Endodermal cell (in vitro differentiated cells): Measurements from ENCODE around the gene GPATCH1. TPM values are rescaled to one million over a fixed set of nuclear protein-coding genes. Genes with fewer than 3 reads are reported as not detected.

Experiments
- DNase-seq: peaks from one replicate; pipeline ENCODE4 v3.0.0-alpha.2; 2017
- H3K27ac ChIP-seq: 2 replicates; pipeline ENCODE4 v1.5.1; 2013; ENCODE audit warnings: mild to moderate bottlenecking, low read depth, low read length, moderate library complexity
- H3K27me3 ChIP-seq: 2 replicates; pipeline ENCODE4 v1.6.1; 2013; ENCODE audit warnings: mild to moderate bottlenecking, low read length, moderate library complexity; ENCODE audit not compliant: insufficient read depth, control insufficient read depth, poor library complexity, severe bottlenecking
- H3K36me3 ChIP-seq: 2 replicates; pipeline ENCODE4 v1.7.0; 2013; ENCODE audit warnings: mild to moderate bottlenecking, low read length, moderate library complexity; ENCODE audit not compliant: control insufficient read depth, insufficient read depth
- H3K4me1 ChIP-seq: one replicate; pipeline ENCODE4 v1.7.0; 2013; ENCODE audit warnings: low read length; ENCODE audit not compliant: control insufficient read depth, insufficient read depth
- H3K4me3 ChIP-seq: 2 replicates; pipeline ENCODE4 v1.5.1; 2013; ENCODE audit warnings: mild to moderate bottlenecking, low read length, moderate library complexity
- H3K9ac ChIP-seq: 2 replicates; pipeline ENCODE4 v1.6.1; 2013; ENCODE audit warnings: mild to moderate bottlenecking, low read length, moderate library complexity; ENCODE audit not compliant: poor library complexity, severe bottlenecking; ENCODE audit errors: extremely low read depth
- H3K9me3 ChIP-seq: 2 replicates; pipeline ENCODE4 v1.6.1; 2013; ENCODE audit warnings: mild to moderate bottlenecking, low read length, moderate library complexity; ENCODE audit not compliant: control insufficient read depth
- H3K27ac Mint-ChIP-seq: 2 replicates; pipeline ENCODE4 v1.8.0; 2020; ENCODE audit warnings: mixed read lengths
- H3K27me3 Mint-ChIP-seq: 2 replicates; pipeline ENCODE4 v1.8.0; 2021; ENCODE audit warnings: mild to moderate bottlenecking, mixed read lengths; ENCODE audit not compliant: insufficient read depth
- H3K36me3 Mint-ChIP-seq: 2 replicates; pipeline ENCODE4 v1.8.0; 2020; ENCODE audit warnings: low read depth, mixed read lengths
- H3K4me1 Mint-ChIP-seq: 2 replicates; pipeline ENCODE4 v1.8.0; 2020; ENCODE audit warnings: mixed read lengths
- H3K4me3 Mint-ChIP-seq: 2 replicates; pipeline ENCODE4 v1.8.0; 2020; ENCODE audit warnings: mild to moderate bottlenecking, moderate library complexity, mixed read lengths
- H3K9me3 Mint-ChIP-seq: 2 replicates; pipeline ENCODE4 v1.8.0; 2020; ENCODE audit warnings: mild to moderate bottlenecking, mixed read lengths
- WGBS, 2 experiments: methylation state at CpG; one replicate each; pipeline versions ENCODE4 v1.1.5 to v1.1.7; 2013; ENCODE audit warnings: missing lambda C conversion rate in 2 of 2, mixed read lengths in 1 of 2; ENCODE audit not compliant: insufficient coverage in 1 of 2, insufficient read length in 1 of 2; 5-methylcytosine and 5-hydroxymethylcytosine counted together
- total RNA-seq, 2 donors: library from RNA; stranded (reverse); fragmentation: NEBNext Ultra II Directional in 1 of 2; extraction: Animal tissue kit (Norgen Biotek cat#: 25700) in 1 of 2; gene quantifications; 2 replicates in 1 of 2; 3 replicates in 1 of 2; pipeline ENCODE4 v1.2.1, GENCODE V29; 2021
- TF ChIP-seq, protein P1 (sequence below): fragments of 200-600 bp; sonication (generic); conservative IDR thresholded peaks from 2 replicates; pipeline ENCODE4 v1.5.0; 2021; ENCODE audit warnings: antibody characterized with exemption, mild to moderate bottlenecking

The GPATCH1 gene
- total RNA-seq, 2 donors from 2014 or later: 10.1 to 11.2 TPM

DNA sequence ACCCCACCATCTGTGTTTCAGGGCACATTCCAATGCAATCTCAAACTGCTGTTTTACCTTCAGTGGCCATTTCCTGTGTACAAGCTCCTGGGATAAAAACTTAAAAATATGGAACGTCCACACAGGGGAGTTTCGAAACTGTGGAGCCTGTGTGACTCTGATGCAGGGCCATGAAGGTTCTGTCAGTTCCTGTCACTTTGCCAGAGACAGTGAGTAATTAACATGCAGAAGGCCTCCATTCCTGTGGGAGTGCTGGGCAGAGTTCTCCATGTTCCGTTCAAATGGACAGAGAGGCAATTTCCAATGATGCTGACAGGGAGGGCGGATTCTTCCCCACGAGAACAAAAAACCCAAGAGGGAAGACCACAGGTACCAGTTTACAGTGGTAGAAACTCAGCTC, 75.4 kb downstream of the GPATCH1 start:
- no peaks in the 10 kb centered on the region for H3K4me1 ChIP-seq
- WGBS, 2 experiments: 91 to 95% methylated on average over 5 of the region's 5 CpGs
- no peak overlapping the region for H3K27ac Mint-ChIP-seq
- DNase-seq: peak; percentile 11
- TF ChIP-seq, protein P1, sequence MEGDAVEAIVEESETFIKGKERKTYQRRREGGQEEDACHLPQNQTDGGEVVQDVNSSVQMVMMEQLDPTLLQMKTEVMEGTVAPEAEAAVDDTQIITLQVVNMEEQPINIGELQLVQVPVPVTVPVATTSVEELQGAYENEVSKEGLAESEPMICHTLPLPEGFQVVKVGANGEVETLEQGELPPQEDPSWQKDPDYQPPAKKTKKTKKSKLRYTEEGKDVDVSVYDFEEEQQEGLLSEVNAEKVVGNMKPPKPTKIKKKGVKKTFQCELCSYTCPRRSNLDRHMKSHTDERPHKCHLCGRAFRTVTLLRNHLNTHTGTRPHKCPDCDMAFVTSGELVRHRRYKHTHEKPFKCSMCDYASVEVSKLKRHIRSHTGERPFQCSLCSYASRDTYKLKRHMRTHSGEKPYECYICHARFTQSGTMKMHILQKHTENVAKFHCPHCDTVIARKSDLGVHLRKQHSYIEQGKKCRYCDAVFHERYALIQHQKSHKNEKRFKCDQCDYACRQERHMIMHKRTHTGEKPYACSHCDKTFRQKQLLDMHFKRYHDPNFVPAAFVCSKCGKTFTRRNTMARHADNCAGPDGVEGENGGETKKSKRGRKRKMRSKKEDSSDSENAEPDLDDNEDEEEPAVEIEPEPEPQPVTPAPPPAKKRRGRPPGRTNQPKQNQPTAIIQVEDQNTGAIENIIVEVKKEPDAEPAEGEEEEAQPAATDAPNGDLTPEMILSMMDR: no peak
- H3K36me3 Mint-ChIP-seq: no peaks in the 10 kb centered on the region
- no peak overlapping the region for H3K4me3 ChIP-seq
- H3K9ac ChIP-seq: no peak overlapping the region
- H3K27me3 ChIP-seq: no peaks in the 10 kb centered on the region
- H3K27ac ChIP-seq: no peak overlapping the region
- no peaks in the 10 kb centered on the region for H3K27me3 Mint-ChIP-seq
- H3K9me3 Mint-ChIP-seq: peaks cover 6% of the 10 kb centered on the region
- H3K4me1 Mint-ChIP-seq: no peaks in the 10 kb centered on the region
- H3K4me3 Mint-ChIP-seq: no peak overlapping the region
- H3K9me3 ChIP-seq: no peaks in the 10 kb centered on the region
- no peaks in the 10 kb centered on the region for H3K36me3 ChIP-seq

DNA sequence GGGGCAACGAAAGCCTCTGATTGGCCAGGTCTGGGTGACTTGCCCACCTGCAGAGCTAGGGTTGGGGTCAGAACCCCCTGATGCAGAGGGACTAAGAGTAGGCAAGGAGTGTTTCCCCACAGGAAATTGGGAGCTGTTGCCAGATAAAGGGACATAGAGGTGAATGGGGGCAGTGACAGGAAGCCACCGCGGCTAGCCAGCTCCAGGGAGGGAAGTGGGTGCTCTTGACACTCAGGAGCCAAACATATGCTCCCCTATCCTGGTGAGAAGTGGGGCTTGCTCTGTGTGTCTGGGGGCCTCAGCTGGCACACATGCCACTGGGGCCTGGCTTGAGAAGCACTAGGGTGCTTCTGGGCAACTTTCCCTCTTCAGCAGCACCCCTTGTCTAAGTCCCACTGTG, 76.9 kb downstream of the GPATCH1 start:
- no peaks in the 10 kb centered on the region for H3K27me3 Mint-ChIP-seq
- H3K4me3 Mint-ChIP-seq: no peak overlapping the region
- DNase-seq: peak; percentile 30
- no peak overlapping the region for H3K4me3 ChIP-seq
- no peaks in the 10 kb centered on the region for H3K4me1 Mint-ChIP-seq
- WGBS, 2 experiments: 87 to 90% methylated on average over 3 of the region's 3 CpGs
- H3K27me3 ChIP-seq: no peaks in the 10 kb centered on the region
- H3K36me3 Mint-ChIP-seq: no peaks in the 10 kb centered on the region
- H3K27ac Mint-ChIP-seq: no peak overlapping the region
- H3K36me3 ChIP-seq: no peaks in the 10 kb centered on the region
- no peaks in the 10 kb centered on the region for H3K9me3 ChIP-seq
- H3K9ac ChIP-seq: no peak overlapping the region
- H3K4me1 ChIP-seq: no peaks in the 10 kb centered on the region
- peaks cover 6% of the 10 kb centered on the region for H3K9me3 Mint-ChIP-seq
- H3K27ac ChIP-seq: no peak overlapping the region
- TF ChIP-seq, protein P1: no peak

DNA sequence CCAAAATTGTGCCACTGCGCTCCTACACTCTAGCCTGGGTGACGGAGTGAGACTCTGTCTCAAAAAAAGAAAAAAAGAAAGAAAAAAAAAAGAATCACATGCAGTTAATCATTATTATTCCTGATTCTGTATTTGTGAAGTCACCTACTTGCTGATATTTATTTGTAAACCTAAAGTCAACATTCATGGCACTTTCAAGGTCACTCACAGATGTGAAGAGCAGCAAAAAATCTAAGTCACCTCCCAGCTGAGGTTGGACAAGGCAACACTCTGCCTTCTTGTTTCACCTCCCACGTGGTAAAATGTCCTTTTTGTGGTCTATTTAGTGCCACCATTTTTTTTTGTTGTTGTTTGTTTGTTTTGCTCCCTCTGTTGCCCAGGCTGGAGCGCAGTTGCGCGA, 77.4 kb downstream of the GPATCH1 start:
- Histone ChIP-seq H3K4me1 (no peaks in the 10 kb centered on the region), H3K36me3 (no peaks in the 10 kb centered on the region), H3K9ac (no peak overlapping the region), H3K9me3 (no peaks in the 10 kb centered on the region), H3K4me3 (no peak overlapping the region), H3K27ac (no peak overlapping the region), H3K27me3 (no peaks in the 10 kb centered on the region)
- peak; percentile 6 for DNase-seq
- Mint-ChIP-seq H3K4me3 (no peak overlapping the region), H3K27ac (no peak overlapping the region), H3K36me3 (no peaks in the 10 kb centered on the region), H3K9me3 (peaks cover 6% of the 10 kb centered on the region), H3K27me3 (no peaks in the 10 kb centered on the region), H3K4me1 (no peaks in the 10 kb centered on the region)
- TF ChIP-seq, protein P1: no peak
- 92 to 96% methylated on average over 3 to 6 of the region's 6 CpGs for WGBS, 2 experiments
